GM12875 (cell line): ENCODE measurements around the gene MRTFB.

ENCODE experiments used
- H3K4me3 ChIP-seq: one replicate; pipeline ENCODE4 v1.5.1; 2011; ENCODE audit warnings: low read depth, low read length, control low read depth
- CTCF ChIP-seq: IDR thresholded peaks from 2 replicates; pipeline ENCODE4 v1.5.1; 2011; ENCODE audit warnings: low read depth, mild to moderate bottlenecking, control low read depth, inconsistent platforms, low read length, moderate library complexity, borderline replicate concordance; ENCODE audit not compliant: insufficient read depth

The MRTFB gene

GRCh38 chr16:14284371-14284770, 213.3 kb downstream of the MRTFB start:
- no peak overlapping the region for H3K4me3 ChIP-seq
- TF ChIP-seq CTCF: no peak

GRCh38 chr16:14284930-14285512, 213.9 kb downstream of the MRTFB start:
- peak overlapping the region; percentile 69 for H3K4me3 ChIP-seq

GRCh38 chr16:14285513-14286367, 214.6 kb downstream of the MRTFB start:
- peak overlapping the region; percentile 69 for H3K4me3 ChIP-seq
- TF ChIP-seq CTCF: no peak

More at GRCh38 chr16:14284930-14285512, 213.9 kb downstream of the MRTFB start:
- 0 out of 2 replicates have a peak, but pooled peaks have one; percentile 29 for TF ChIP-seq CTCF

GRCh38 chr16:14286368-14287230, 215.5 kb downstream of the MRTFB start:
- peak overlapping the region; percentile 48 for H3K4me3 ChIP-seq
- TF ChIP-seq CTCF: 0 out of 2 replicates have a peak, but pooled peaks have one; percentile 49

- TF ChIP-seq CTCF: peak; percentile 64
- H3K4me3 ChIP-seq: no peak overlapping the region
Observed at GRCh38 chr16:14289692-14290340, 218.7 kb downstream of the MRTFB start.

GRCh38 chr16:14291286-14291685, 220.2 kb downstream of the MRTFB start:
- H3K4me3 ChIP-seq: no peak overlapping the region
- TF ChIP-seq CTCF: no peak
